Measurements from ENCODE around the gene ROGDI. TPM values are rescaled to one million over a fixed set of nuclear protein-coding genes. Genes with fewer than 3 reads are reported as not detected.

Gene ROGDI
- total and polyA plus RNA-seq, 2 of the 13 experiments (the other 11 are each of a cell fraction or from before 2014, with no cell fraction given) = 19.2 to 42.1 TPM

- TF ChIP-seq HMGXB4 (CRISPR knock-in tag; IDR thresholded peaks at IDR 0.05; ENCODE audit: borderline replicate concordance in 1 of 2, low read depth in 1 of 2) (peak in 1 of 2 experiments; percentile 54; a peak in 2 of 4 replicates), ZNF552 (CRISPR knock-in tag; IDR thresholded peaks at IDR 0.05; ENCODE audit: borderline replicate concordance) (peak; percentile 65; the same call in 1 of the 2 replicates), ZNF7 (CRISPR knock-in tag; IDR thresholded peaks at IDR 0.05) (no peak), MED1 (CRISPR knock-in tag; IDR thresholded peaks at IDR 0.05) (peak; percentile 70; the same call in 1 of the 2 replicates), ZBTB21 (CRISPR knock-in tag; IDR thresholded peaks at IDR 0.05) (no peak), MXD3 (CRISPR knock-in tag; IDR thresholded peaks at IDR 0.05) (0 out of 2 replicates have a peak, but pooled peaks have one; percentile 31), TOPORS (CRISPR knock-in tag; IDR thresholded peaks at IDR 0.05) (no peak), ADNP (CRISPR knock-in tag; IDR thresholded peaks at IDR 0.05) (no peak), ZBTB40 (IDR thresholded peaks at IDR 0.05) (0 out of 2 replicates have a peak, but pooled peaks have one; percentile 1), ZBTB40 (CRISPR knock-in tag; IDR thresholded peaks at IDR 0.05) (peak; percentile 46; the same call in 1 of the 2 replicates), TAF1 (CRISPR knock-in tag; IDR thresholded peaks at IDR 0.05) (peak; percentile 87), MAFG (CRISPR knock-in tag; IDR thresholded peaks at IDR 0.05) (no peak), CBX1 (IDR thresholded peaks at IDR 0.05; ENCODE audit: low read depth) (no peak)
Observed at GRCh38 chr16:4768549-4769305, 33.7 kb downstream of the ROGDI start (continued).
